Fibroblast of skin of back (primary cell): ENCODE measurements around the gene KDSR.

ENCODE experiments used
- DNase-seq: peaks from one replicate; pipeline ENCODE4 v3.0.0-alpha.2; 2013

Gene KDSR

DNA sequence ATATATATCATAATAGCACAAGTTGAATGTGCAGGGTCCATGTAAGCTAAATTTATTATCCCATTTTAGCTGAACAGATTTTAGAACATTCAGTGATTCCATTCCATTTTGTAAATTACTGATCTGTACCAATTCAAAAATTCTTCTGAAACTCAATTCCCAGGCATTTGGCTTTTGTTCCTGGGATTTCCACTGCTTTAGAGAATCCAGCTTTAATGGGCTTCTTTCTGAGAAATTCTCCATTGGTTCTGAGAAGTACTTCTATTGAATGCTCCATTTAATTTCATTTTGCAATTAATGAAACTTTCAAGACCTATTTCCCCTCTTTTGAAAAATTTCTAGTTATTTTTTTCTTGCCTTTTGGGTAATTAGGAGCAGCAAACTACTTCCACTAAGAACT is 84.2 kb downstream of the KDSR start:
- DNase-seq: no peak
